ENCODE data around the gene CHST5. TPM values are rescaled to one million over a fixed set of nuclear protein-coding genes. Genes with fewer than 3 reads are reported as not detected.

CHST5 gene
- total RNA-seq, result 0.12 TPM in 1 of 2 replicates, not detected in the other

GRCh38 chr16:75535901-75536300 lies at the start of gene CHST5:
Gene CHST5 (minus strand): TSS chr16:75536108. CDS start chr16:75530384, 5,724 bp downstream.
- no peak for DNase-seq (ENCODE audit: extremely low read depth, low read depth, low spot score)

DNA sequence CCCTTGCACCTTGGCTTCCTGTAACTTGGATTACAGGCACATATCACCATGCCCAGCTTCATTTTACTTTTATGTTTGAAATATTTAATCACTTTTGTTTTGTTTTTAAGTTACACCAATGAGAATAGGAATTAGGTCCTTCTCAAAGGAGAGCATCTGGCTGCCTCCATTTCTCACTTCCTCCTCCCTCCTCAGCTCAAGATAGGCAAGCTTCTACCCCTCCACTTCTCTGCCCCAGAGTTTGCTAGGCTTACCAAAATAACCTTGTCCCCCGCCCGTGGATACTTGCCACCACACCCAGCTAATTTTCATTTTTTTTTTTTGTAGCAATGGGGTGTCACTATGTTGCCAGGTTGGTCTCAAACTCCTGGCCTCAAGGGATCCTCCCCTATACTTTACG lies 48.2 kb upstream of the CHST5 start:
- DNase-seq (ENCODE audit: extremely low read depth, low read depth, low spot score), result no peak

GRCh38 chr16:75579281-75579834 lies 43.5 kb upstream of the CHST5 start:
- no peak for DNase-seq (ENCODE audit: extremely low read depth, low read depth, low spot score)

DNA sequence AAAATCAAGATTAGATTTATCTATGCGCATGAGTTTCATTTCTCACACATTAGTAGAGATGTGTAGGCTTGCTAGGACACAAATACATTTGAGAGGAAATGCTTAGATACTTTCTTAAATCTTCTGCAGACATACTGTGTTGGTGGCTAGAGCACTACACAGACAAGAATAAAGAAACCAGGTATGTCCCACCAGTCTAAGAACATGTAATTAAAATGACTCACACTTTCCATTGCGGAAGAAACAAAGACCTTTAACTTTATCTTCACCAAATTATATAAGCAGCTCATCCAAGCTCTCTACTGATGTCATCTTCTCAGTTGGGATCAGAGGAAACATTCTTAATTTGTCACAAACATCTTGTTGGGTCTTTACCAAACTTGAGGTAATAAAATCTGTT lies 42.8 kb upstream of the CHST5 start:
- DNase-seq (ENCODE audit: extremely low read depth, low read depth, low spot score), result no peak

GRCh38 chr16:75578212-75578611 lies 42.3 kb upstream of the CHST5 start:
- DNase-seq (ENCODE audit: extremely low read depth, low read depth, low spot score), result no peak

- DNase-seq (ENCODE audit: extremely low read depth, low read depth, low spot score), result no peak
These were observed 40.5 kb upstream of the CHST5 start for GRCh38 chr16:75576384-75576811.

GRCh38 chr16:75575958-75576357 lies 40.0 kb upstream of the CHST5 start:
- DNase-seq (ENCODE audit: extremely low read depth, low read depth, low spot score), result no peak

GRCh38 chr16:75573955-75574354 lies 38.0 kb upstream of the CHST5 start:
- DNase-seq (ENCODE audit: extremely low read depth, low read depth, low spot score), result no peak

- no peak for DNase-seq (ENCODE audit: extremely low read depth, low read depth, low spot score)
These were observed 37.1 kb upstream of the CHST5 start for GRCh38 chr16:75572864-75573542.

GRCh38 chr16:75570396-75571065 lies 34.6 kb upstream of the CHST5 start:
- no peak for DNase-seq (ENCODE audit: extremely low read depth, low read depth, low spot score)

GRCh38 chr16:75567911-75568310 lies 32.0 kb upstream of the CHST5 start:
- DNase-seq (ENCODE audit: extremely low read depth, low read depth, low spot score), result no peak

- DNase-seq (ENCODE audit: extremely low read depth, low read depth, low spot score), result no peak
These were observed 30.9 kb upstream of the CHST5 start for GRCh38 chr16:75566758-75567255.

DNA sequence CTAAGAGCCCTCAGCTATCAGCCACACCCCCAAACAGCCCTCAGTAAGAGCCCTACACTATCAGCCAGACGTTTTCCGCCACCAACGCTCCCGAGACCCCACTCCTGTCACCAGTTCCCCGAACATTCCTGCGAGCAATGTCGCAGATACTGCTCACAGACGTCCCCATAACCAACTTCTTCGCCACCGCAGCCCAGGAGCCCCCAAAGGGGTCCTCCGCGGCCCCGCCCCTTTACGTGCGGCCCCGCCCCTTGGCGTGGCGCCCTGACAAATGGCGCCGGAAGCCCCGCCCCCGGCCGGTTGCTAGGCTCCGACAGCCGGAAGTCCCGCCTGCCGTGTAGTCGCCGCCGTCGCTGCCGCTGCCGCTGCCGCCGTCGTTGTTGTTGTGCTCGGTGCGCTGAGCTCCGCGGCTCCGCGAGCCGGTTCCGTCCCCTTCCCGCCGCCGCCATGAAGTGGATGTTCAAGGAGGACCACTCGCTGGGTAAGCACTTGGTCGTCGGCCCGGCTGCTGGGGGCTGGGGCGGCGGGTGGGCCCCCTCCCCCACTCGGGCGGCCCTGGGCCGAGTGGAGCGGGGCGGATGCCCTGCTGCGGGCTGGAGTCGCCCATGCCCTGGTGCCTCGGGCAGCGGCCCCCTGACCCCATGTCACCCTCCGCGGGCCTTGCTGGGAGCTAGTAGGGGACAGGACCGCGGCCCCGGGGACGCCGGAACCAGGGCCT lies 30.3 kb upstream of the CHST5 start, which contains the start of gene GABARAPL2:
Gene GABARAPL2, plus strand, starts transcription at position 340 of the 718 bp plus-strand sequence. Its CDS starts 108 bp downstream, at position 448.
- no peak for DNase-seq (ENCODE audit: extremely low read depth, low read depth, low spot score)

DNA sequence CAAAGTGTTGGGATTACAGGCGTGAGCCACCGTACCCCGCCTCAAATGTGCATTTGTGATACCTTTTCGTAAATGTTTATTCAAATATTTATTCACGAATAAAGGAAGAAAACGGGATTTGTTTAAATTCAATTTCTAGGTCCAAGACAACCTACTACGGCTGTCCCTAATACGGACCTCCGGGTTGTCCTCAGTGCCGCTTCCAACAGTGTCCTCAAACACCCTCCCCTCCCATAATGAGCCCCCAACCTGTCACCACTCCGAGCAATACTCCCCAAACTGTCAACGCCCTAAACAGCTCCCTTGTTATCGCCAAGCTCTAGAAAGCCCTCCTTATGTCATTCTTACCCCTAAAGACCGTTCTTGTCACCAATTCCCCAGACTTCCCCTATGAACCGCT lies 29.7 kb upstream of the CHST5 start:
- DNase-seq (ENCODE audit: extremely low read depth, low read depth, low spot score), result no peak

- DNase-seq (ENCODE audit: extremely low read depth, low read depth, low spot score), result no peak
These were observed 23.9 kb upstream of the CHST5 start for GRCh38 chr16:75559564-75560372.

- DNase-seq (ENCODE audit: extremely low read depth, low read depth, low spot score), result no peak
These were observed 23.0 kb upstream of the CHST5 start for GRCh38 chr16:75558846-75559401.

DNA sequence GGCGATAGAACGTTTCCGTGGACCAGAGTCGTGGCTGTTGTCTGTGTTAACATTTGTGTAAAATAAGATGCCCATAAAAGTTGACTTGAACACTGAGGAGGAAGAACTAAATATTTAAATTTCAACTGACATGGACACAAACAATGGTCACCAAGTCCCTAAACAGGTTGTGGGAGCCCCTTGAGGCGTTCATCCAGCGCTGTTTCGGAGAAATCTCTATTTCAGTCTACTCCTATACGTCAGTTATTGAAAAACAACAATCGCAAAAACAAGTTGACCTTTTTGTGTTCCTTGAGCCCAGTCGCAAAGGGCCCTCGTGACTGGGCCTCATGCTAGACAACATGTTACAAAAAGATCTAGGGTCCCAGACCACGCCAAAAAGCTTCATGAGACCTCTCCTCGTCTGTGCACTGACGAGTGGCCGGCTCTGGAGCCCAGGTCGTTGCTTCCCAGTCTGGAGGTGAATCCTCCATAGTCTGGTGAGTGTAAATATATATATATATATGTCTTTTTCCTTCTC lies 20.6 kb upstream of the CHST5 start:
- DNase-seq (ENCODE audit: extremely low read depth, low read depth, low spot score), result no peak

DNA sequence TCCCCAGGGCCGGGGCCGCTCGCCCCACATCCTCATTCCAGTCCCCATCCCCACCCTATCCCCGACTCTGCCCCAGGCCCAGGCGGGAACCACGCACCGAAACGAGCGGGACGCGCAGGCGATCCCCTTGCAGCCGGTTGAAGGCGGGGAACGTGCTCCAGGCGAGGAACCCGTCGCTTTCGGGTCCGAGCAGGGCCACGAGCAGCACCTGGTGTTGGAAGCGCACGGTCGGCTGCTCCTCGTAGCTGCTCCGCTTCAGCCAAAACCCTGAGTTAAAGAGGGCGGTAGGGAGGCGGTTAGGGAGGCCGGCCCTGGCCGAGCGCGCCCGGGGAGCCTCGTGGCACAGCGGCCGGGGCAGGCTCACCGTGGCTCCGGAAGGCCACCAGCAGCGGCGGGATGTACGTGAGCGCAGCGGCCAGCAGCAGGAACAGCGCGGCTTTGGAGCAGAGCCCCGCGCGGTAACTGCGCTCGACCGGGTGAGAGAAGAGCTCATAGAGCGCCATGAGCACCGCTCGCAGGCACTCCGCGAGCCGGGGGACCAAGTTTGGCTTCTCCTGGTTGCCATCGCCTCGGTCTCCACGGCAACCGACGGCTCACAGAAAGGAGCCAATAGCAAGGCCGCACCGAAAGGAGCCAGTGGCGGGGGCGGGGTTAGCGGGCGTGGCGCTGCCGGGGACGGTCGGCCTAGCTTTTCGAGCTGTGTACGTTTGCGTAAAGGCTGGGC lies 20.0 kb upstream of the CHST5 start, which contains the start of gene TMEM231:
Gene TMEM231, minus strand, starts transcription at position 546 of the 724 bp plus-strand sequence. Its CDS starts 43 bp downstream, at position 503.
- no peak for DNase-seq (ENCODE audit: extremely low read depth, low read depth, low spot score)

DNA sequence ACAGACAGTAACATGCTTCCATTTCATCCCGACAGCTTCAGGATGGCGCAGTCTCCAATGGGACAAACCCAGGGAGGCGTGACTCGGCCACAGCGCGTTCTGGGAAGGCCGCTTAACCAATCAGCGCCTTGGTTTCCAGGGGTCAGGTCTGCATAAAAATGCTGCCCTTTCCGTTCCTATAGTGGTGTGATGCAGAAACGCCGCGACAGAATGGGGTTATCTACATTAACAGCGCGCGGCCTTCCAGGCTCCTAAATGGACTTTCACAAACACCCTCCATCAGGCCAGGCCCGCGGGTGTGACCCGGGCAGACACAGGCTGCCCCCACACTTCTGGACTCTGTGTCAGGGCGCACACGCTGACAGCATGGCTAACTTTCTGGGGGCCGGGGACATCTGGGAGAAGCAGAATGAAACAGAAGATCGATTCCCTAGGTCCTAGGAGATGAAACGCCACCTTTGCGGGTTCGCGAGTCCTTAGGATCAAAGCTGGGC lies 19.4 kb upstream of the CHST5 start:
- peak; percentile 68 for DNase-seq (ENCODE audit: extremely low read depth, low read depth, low spot score)

Measured in glomerular endothelial cell (primary cell).